HG03280 (cell line): Measurements from ENCODE around the gene DEFB118.
"Not testable (repeated sequence)": the region's sequence is repeated elsewhere in the genome, so short reads cannot be mapped to it uniquely, and the experiment has no call there.

Source experiments
- ATAC-seq: cut with Tn5 transposase; IDR thresholded peaks from one replicate; pipeline ENCODE4 v1.9.1; 2021; ENCODE audit warnings: mild to moderate bottlenecking, moderate library complexity; ENCODE audit not compliant: unreplicated experiment

The DEFB118 gene

DNA sequence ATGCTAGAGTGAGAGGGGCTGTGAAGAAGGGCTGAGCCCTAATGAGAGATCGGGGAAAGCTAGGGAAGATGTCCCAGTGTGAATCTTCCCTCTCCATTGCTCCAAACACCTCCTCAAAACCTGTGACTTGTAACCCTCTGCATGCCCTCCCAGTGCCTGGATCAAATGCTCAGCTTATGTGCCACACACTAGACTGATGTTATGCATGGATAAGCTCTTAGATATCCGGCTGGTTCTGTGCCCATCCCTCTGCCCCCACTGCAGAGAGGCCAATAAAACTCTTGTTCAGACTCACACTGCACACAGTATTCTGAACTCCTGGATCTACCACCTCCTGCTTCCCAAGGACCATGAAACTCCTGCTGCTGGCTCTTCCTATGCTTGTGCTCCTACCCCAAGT lies at the start of gene DEFB118:
Gene DEFB118 (plus strand): TSS at position 301 of the 400 bp plus-strand sequence. CDS start 50 bp downstream, at position 351.
- no peak for ATAC-seq

DNA sequence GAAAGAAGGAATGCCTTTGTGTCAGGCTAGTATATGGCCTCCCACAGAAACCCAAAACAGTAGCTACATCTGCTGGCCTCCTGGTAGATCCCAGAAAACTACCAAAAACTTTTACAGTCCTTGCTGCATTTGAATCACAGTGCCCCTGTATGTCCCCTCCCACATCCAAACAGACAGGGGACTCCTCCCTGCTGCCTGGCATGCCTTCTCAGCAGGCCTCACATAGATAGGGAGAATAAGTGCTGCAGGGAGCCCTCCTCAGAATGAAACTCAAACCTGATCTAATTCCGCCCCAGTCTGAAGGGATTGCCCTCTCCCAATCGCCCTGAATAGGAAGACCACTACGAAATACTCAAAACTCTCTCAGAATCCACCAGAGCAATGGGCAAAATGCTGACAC lies 45.9 kb upstream of the DEFB118 start:
- ATAC-seq: no peak

DNA sequence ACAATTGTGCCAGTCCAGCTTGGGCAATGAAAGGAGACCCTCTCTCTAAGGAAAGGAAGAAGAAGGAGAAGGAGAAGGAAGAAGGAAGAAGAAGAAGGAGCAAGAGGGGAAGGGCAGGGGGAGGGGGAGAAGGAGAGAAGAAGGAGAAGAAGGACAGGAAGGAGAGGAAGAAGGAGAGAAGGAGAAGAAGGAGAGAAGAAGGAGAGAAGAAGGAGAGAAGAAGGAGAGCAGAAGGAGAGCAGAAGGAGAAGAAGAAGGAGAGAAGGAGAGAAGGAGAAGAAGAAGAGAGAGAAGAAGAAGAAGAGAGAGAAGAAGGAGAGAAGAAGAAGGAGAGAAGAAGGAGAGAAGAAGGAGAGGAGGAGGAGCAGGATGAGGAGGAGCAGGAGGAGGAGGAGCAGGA lies 37.5 kb upstream of the DEFB118 start:
- no peak for ATAC-seq

- no peak for ATAC-seq
These were observed 26.9 kb upstream of the DEFB118 start for GRCh38 chr20:31341470-31341869.

DNA sequence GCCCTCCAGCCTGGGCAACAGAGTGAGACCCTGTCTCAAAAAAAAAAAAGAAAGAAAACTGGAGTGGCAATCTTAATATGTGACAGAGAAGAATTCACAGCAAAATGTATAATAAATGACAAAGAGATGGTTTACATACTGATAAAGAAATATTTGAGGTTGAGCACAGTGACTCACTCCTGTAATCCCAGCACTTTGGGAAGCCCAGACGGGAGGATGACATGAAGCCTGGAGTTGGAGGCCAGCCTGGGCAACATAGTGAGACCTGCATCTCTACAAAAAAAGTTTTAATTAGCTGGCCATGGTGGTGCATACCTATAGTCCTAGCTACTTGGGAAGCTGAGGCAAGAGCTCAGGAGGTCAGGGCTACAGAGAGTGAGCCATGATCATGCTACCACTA lies 12.4 kb upstream of the DEFB118 start:
- no peak for ATAC-seq

GRCh38 chr20:31363295-31363694 lies 5.1 kb upstream of the DEFB118 start:
- ATAC-seq: no peak

DNA sequence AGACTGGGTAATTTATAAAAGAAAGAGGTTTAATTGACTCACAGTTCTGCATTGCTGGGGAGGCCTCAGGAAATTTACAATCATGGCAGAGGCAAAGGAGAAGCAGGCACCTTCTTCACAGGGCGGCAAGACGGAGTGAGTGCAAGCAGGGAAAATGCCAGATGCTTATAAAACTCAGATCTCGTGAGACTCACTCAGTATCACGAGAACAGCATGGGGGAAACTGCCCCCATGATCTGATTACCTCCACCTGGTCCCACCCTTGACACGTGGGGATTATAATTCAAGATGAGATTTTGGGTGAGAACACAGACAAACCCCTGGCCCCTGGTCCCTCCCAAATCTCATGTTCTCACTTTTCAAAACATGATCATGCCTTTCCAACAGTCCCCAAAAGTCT lies 4.1 kb upstream of the DEFB118 start:
- ATAC-seq: not testable (repeated sequence)

- ATAC-seq: no peak
These were observed 5.9 kb downstream of the DEFB118 start for GRCh38 chr20:31374346-31374745.

GRCh38 chr20:31390490-31390889 lies 22.1 kb downstream of the DEFB118 start, which contains the start of gene DEFB119:
DEFB119 (minus strand) TSS chr20:31390590; CDS start chr20:31390483, 107 bp downstream.
- no peak for ATAC-seq

DNA sequence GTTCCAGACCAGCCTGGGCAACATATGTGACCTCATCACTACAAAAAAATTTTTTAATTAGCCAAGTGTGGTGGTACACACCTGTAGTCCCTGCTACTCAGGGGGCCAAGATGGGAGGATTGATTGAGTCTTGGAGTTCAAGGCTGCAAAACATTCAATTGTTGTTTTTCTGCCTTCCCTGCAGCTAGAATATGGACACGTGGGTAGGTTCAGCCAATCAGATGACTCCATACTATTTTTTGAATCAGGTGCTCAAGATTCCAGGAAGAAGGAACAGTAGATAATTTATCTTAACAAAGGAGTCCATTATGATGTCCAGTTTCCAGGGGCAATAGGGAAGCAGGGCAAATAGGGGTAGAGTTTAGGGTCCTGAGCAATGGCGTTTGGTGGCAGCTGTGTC lies 24.4 kb downstream of the DEFB118 start:
- ATAC-seq: no peak

DNA sequence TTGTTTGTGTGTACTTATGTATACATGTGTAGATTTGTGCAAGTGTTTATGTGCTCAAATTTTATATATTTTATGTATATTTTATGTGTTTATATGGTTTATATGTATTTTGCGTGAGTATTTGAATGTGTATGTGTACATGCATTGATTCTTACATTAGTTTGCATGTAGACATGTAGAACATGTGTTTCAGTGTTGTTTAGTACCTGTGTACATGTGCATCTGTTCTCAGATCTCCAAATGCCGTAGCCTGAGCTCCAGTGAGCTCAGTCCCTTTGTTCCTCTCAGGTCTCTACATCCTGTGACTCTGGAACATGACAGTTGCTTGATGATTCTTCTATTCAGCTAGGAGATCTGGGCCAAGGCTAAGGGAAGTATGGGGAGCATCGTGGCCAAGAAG lies 26.5 kb downstream of the DEFB118 start:
- ATAC-seq: no peak

DNA sequence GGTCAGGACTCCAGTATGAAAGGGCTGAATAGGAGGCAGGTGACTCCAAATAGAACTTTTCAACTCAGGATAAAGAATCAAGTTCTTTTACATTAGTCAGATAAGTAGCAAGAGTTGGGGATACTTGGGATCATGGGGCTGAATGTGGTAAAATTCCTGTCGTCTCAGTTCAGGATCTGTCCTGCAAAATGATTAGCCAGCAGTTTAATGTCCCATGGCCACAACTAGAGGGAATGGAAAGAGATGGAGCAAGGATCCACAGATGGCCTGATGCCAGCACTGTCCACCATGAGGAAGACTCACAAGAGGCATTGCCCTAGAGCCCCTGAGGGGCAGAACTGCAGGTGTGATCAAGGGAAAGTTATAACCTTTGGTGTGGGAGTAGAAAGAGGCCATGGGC lies 35.5 kb downstream of the DEFB118 start:
- no peak for ATAC-seq

GRCh38 chr20:31406115-31406514 lies 37.7 kb downstream of the DEFB118 start, which contains the start of gene DEFB121:
DEFB121 (minus strand) TSS chr20:31406215; CDS start chr20:31406152, 63 bp downstream.
- ATAC-seq: no peak

- ATAC-seq: no peak
These were observed 41.6 kb downstream of the DEFB118 start for GRCh38 chr20:31410011-31410410.

DNA sequence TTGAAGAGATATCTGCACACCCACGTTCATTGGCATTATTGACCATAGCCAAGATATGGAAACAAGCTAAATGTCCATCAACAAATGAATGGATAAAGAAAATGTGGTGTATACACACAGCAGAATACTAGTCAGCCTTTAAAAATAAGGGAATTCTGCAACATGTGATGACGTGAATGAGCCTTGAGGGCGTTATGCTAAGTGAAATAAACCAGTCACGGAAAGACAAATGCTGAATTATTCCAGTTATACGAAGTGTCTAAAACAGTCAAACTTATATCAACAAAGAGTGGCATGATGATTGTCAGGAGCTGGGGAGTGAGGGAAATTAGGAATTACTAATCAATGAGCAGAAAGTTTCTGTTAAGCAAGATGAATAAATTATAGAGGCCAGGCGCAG lies 46.0 kb downstream of the DEFB118 start:
- no peak for ATAC-seq

DNA sequence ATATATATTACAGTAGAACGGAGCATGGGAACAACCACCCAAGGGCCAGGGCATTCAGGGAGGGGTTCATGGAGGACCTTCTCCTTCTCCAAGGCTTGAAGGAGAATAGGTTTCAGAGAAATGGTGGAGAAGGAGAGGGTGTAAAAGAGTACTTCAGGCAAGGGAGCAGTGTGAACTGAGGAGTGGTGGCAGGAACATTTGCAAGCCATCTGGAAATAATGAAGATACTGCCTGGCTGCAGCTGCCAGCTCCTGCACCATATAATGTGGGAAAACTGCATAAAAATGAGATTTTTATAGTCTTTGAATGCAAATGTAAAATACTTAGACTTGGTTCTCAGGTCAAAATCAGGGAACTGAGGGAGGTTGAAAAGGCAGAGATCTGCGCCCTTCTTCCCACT lies 47.3 kb downstream of the DEFB118 start:
- ATAC-seq: no peak

DNA sequence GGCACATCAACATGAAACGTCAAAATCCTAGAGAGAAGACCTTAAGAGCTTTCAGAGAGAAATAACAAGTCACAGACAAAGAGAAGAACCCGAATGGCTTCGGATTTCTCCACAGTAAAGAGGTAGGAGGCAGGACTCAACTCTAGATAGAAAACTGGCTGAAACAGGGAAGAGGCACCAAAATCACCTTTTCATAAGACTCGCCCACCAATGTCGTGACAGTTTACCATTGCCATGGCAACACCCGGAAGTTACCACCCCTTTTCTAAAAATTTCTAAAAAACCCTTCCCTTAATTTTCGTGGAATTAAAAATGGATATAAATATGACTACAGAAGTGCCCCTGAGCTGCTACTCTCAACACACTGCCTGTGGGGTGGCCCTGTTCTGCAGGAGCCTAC lies 49.9 kb downstream of the DEFB118 start:
- ATAC-seq: no peak
